Astrocyte of the cerebellum (primary cell): ENCODE results near the gene CDKN2B-AS1.

ENCODE experiments used
- DNase-seq: peaks from one replicate; pipeline ENCODE4 v3.0.0-alpha.2; 2011; ENCODE audit warnings: low read depth
- H3K4me3 ChIP-seq: 2 replicates; pipeline ENCODE4 v1.5.1; 2011; ENCODE audit warnings: mild to moderate bottlenecking, low read depth, low read length, moderate library complexity
- CTCF ChIP-seq: IDR thresholded peaks from 2 replicates; pipeline ENCODE4 v1.5.1; 2012; ENCODE audit warnings: low read length, low read depth, moderate library complexity, mild to moderate bottlenecking; ENCODE audit errors: missing control alignments
- in situ Hi-C: cut with HindIII; loops from 2 replicates; pipeline ENCODE4 v1.10.0; 2017; ENCODE audit warnings: low sequenced_read_pairs

CDKN2B-AS1 gene

GRCh38 chr9:22154064-22154463 lies 159.5 kb downstream of the CDKN2B-AS1 start:
- in situ Hi-C loops = loop anchor here (5.0 kb wide), 1 partner anchor 37 kb away; no protein-coding TSS in a partner anchor
- TF ChIP-seq CTCF = no peak
- DNase-seq = no peak
- H3K4me3 ChIP-seq = no peak overlapping the region

- in situ Hi-C loops = no loop called here
- DNase-seq = no peak
- no peak overlapping the region for H3K4me3 ChIP-seq
- no peak for TF ChIP-seq CTCF
These were observed 162.0 kb downstream of the CDKN2B-AS1 start for GRCh38 chr9:22156586-22156985.

- no peak for DNase-seq
- in situ Hi-C loops = no loop called here
- no peak for TF ChIP-seq CTCF
These were observed 162.7 kb downstream of the CDKN2B-AS1 start for GRCh38 chr9:22157276-22157675.

GRCh38 chr9:22157828-22158227 lies 163.2 kb downstream of the CDKN2B-AS1 start:
- TF ChIP-seq CTCF = no peak
- in situ Hi-C loops = no loop called here
- DNase-seq = no peak
- H3K4me3 ChIP-seq = no peak overlapping the region

More at GRCh38 chr9:22157276-22157675, 162.7 kb downstream of the CDKN2B-AS1 start:
- no peak overlapping the region for H3K4me3 ChIP-seq

GRCh38 chr9:22158271-22158670 lies 163.7 kb downstream of the CDKN2B-AS1 start:
- in situ Hi-C loops = no loop called here
- no peak for DNase-seq
- H3K4me3 ChIP-seq = no peak overlapping the region
- no peak for TF ChIP-seq CTCF

- DNase-seq = no peak
- in situ Hi-C loops = no loop called here
- no peak overlapping the region for H3K4me3 ChIP-seq
- TF ChIP-seq CTCF = no peak
These were observed 164.3 kb downstream of the CDKN2B-AS1 start for GRCh38 chr9:22158927-22159346.

GRCh38 chr9:22159586-22159985 lies 165.0 kb downstream of the CDKN2B-AS1 start:
- no peak overlapping the region for H3K4me3 ChIP-seq
- TF ChIP-seq CTCF = no peak
- in situ Hi-C loops = no loop called here
- no peak for DNase-seq
